GM21786 (cell line): ENCODE measurements around the gene ITGA4.
"Not testable (repeated sequence)": the region's sequence is repeated elsewhere in the genome, so short reads cannot be mapped to it uniquely, and the experiment has no call there.

Experiments used
- ATAC-seq: cut with Tn5 transposase; IDR thresholded peaks from one replicate; pipeline ENCODE4 v1.9.1; 2021; ENCODE audit not compliant: unreplicated experiment

Gene ITGA4

DNA sequence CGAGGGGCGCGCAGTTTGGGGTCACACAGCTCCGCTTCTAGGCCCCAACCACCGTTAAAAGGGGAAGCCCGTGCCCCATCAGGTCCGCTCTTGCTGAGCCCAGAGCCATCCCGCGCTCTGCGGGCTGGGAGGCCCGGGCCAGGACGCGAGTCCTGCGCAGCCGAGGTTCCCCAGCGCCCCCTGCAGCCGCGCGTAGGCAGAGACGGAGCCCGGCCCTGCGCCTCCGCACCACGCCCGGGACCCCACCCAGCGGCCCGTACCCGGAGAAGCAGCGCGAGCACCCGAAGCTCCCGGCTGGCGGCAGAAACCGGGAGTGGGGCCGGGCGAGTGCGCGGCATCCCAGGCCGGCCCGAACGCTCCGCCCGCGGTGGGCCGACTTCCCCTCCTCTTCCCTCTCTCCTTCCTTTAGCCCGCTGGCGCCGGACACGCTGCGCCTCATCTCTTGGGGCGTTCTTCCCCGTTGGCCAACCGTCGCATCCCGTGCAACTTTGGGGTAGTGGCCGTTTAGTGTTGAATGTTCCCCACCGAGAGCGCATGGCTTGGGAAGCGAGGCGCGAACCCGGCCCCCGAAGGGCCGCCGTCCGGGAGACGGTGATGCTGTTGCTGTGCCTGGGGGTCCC lies at the start of gene ITGA4:
ITGA4 (plus strand) TSS at position 266 of the 620 bp plus-strand sequence; CDS start at position 535, 269 bp downstream.
- peak; percentile 67 for ATAC-seq

DNA sequence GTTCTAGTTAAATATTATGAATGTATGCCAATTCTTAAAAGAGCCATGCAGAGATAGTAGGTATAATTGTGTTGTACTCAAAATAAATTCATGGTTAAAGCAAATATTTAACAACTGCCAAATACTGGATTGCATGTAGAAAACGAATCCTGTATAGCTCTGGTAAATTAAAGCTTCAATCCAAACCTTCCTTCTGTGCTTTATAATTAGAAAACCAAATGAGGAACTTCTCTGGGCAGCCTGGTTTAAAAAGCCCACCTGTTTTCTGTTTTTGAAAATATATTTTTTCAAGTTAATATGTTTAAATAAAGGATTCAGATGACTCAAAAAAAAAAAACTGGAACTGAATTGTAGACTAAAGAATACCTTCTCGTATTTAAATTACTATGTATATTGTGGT lies 48.3 kb upstream of the ITGA4 start:
- ATAC-seq = no peak

DNA sequence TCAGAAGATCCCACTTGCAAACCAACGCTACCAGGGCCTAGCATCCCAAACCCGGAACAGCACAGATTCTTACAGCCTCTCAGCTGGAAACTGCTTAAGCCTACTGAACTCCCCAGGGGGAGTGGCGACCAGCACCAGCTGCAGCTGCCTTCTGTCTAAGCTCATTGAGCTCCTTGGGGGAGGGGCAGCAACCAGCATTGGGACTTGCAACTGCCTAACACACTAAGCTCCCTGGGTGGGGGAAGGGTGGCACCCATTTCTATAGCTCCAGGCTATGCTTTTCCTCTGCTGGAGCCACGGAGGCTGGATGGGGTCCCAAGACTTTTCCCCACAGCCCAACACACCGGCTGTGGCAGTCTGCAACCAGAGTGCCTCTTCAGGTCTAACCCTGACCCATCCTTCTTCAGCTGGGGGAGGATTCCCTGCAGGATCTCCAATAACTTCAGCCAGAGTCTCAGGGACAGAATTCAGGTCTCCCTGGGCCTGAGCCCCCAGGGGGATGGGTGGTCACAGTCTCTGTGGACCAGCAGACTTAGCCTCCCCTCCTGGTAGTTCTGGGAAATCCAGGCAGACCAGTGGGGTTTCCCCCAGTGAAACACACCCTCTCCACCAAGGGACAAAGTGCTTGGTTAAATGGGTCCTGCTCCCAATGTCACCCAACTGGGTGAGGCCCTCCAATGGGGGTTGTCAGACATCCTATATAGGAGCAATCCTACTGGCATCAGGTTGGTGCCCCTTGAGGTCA lies 45.9 kb upstream of the ITGA4 start:
- ATAC-seq = peak; percentile 98

DNA sequence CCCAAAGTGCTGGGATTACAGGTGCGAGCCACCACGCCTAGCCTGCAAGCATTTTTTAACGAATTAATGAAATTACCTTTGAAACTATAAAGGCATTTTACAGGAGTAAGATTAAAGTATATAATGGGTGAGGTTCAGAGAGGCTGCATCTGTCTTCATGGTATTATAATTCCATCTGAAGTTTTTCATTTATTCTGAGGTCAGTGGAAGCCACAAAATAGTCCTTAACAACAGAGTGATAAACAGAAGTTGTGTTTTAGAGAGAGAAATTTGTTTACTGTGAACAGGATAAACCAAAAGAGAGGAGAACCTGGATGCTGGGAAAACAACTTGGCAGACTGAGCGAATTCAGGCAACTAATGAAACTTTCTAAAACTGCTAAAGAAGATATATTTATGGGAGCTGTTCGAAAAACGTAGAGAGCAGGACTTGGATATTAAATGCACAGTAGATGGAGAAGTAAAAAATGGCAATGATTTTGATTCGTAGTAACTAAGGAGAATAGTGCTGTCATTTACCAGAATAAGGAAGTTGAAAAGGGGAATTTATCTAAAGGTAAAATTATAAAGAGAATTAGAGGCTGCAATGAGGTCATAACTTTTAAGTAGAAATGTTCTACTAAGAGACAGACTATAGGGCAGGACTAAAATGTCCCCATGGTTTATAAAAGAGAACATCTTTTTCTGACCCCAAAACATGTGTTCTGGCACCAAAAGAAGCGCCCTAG lies 37.9 kb upstream of the ITGA4 start:
- ATAC-seq = no peak

DNA sequence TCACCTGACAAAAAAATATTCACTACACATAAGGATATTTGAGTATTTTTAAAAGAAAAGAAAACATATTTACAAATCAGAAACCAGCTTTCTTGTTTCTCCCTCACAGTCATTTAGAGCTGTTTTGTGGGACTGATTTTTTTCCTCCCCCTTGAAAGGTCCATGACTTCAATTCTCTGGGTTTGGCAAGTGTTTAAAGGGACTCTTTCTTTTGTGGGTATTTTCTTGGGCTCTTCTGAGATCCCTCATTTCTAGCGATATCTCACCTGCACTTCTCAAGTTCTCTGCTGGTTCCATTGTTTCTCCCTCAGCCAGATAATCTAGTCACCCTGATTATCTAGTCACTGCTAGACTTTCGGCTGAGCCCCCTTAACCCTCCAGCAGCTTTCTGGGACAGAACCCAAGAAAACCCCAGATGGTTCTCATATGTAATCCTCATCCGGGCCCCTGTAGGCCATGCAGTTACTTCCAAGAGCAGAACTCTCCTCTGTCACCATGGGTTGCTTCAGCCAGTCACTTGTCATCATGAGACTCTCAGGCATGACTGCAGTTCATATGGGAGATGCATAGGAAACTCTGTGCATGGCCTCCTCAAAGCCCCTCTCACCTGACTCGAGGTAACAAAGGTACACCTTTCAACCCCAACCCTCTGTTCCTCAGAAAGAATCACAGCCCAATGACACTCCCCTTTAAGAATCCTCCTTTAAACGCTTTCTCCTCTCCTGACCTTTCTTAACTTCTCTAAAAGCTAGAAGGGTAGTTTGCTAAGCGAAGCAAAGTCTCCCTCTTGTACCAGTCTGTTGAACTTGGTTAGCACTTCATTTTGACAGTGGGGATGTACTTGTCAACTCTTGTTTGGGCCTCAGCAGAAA lies 36.7 kb upstream of the ITGA4 start:
- no peak for ATAC-seq

DNA sequence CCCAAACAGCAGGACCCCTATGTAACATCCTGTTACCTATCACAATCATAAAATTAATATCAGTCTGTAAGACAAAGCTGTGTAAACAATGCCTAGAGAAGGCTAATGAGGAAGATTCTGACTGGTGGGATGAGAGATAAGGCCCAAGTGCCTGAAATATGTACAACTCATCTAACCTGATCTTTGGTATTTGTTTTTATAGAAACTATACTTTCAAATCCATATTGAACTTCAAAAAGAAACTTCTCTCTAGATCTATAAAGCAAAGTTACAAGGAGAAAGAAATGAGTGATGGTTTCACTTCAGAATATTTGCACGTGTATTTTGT lies 36.1 kb upstream of the ITGA4 start:
- no peak for ATAC-seq

DNA sequence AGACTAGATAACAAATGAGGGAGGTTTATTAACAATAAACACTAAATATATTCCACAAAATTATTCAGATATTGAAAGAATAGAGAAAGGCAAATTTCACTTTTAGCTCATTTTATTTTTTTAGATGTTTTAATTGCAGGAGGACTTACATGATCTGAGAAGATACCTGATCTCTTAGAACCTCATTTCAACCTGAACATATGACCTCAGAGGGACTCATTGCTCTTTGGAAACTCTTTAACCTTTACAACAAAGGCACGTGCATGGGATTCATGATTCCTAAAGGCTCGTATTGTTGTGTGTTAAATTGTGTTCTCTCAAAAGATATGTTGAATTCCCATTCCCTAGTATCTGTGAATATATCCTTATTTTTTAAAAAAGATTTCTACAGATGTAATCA lies 35.7 kb upstream of the ITGA4 start:
- no peak for ATAC-seq

DNA sequence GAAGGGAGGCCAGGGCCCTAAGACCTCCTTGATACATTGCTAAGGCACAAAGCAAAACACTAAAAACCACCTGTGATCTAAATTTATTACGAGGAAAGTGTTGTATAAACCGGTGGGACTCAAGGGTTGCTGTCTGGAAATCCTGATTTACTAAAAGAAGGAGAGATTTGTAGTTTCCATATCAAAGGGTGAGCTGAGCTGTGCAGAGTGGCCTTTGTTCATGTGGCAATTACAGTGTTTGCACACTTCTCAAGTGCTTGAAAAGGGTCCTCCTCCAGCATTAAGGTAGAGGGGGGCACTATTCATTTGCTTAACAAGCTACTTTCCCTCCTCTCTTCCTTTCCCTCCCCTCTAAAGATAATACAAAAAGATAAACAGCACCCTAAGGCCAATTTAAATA lies 30.5 kb upstream of the ITGA4 start:
- no peak for ATAC-seq

DNA sequence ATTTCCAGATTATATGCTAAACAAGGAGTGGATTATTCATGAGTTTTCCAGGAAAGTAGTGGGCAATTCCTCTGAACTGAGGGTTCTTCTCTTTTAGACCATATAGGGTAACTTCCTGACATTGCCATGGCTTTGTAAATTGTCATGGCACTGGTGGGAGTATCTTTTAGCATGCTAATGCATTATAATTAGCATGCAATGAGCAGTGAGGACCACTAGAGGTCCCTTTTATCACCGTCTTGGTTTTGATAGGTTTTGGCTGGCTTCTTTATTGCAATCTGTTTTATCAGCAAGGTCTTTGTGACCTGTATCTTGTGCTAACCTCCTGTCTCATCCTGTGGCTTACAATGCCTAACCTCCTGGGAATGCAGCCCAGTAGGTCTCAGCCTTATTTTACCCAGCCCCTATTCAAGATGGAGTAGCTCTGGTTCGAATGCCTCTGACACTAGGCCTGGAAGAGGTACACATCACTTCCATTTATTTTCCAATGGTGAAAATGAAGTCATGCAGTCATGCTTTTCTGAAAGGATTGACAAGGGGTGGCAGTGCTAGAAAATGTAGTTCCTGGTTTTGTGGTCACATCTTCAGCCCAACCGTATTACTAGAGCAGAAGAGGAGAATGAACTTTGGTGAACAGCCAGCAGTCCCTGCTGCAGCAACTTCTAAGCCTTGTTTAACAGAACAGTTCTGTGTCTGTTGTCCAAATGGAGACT lies 26.6 kb upstream of the ITGA4 start:
- peak; percentile 58 for ATAC-seq

DNA sequence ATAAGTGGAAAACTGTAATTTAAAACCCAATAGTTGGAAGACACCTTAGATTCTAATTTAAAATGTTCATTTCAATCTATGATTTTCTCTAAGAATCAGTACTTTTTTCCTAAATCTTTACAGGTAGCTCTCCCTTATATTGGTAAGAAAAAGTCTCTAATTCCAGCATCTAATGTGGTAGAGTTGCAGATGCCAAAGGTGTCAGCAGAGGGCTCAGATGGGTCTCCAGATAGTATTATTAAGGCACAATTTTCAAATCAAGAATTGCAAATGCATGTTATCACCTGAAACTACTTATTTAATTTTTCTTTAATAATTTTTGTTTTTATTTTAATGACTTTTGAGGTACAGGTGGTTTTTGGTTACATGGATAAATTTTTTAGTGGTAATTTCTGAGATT lies 25.5 kb upstream of the ITGA4 start:
- ATAC-seq = no peak

DNA sequence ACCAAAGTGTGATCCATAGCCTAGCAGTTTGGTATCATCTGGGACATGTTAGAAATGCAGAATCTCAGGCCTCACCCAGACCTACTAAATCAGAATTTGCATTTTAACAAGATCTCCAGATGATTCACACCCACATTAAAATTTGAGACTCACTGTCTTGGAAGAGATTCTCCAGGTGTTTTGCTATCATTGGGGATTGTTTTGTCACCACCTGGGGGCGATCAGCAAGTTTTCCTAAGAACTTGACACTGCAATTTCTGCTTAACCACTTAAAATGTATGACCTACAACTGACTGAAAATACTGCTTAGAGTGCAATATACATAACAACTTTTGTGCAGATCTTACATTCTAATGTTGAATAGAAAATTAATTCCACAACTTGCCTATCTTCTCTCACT lies 18.9 kb upstream of the ITGA4 start:
- no peak for ATAC-seq

DNA sequence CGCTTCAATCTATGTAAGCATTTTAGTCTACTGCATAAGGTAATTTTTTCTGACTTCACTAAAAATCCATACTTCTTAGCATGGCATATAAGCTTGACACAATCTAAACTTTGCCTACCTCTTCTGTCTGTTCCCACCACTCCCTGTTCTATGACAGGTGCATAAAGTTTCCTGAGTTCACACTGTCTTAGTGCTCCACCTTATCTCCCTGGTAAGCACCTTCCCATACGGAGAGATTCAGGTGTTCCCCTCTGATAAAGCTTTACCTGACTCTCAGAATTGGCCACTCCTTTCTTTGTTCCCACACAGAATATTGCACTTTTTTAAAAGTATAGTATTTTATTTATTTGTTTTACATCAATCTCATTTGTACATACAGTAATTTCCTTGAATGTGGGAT lies 16.8 kb upstream of the ITGA4 start:
- ATAC-seq = no peak

DNA sequence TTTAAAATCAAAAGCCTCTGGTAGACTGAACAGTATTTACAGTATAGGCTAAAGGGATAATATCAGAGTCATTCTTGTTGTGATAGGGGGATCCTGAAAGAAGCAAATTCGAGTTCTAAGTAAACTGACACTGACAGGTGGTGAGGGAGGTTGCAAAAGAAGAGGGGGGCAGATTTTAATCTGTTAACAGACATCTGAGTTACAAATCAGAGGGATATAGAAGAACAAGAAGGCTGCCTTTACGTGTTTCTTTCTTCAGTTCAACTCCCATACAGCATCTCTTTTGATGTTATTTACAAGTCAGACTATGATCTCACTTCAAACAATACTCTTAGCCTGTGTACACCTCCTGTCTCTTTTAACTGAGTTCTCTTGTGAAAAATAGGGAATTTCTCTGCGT lies 16.3 kb upstream of the ITGA4 start:
- ATAC-seq = no peak

DNA sequence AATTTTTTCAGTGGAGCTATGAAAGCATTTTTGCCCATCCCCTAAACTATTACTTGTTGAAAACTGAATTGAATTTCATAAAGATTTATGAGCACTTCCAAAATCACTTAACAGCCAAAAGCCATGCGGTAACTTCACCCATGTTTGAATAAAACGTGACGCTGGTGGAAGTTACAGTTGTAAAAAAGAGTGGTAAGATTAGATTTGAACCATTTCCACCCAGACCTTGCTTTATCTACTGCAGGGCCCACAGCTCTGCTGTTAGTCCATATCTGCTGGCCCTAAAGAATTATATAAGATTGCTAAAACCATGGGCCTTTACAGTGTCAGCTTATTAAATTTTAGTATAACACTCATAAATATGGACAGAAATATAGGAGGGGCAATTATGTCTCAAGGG lies 15.5 kb upstream of the ITGA4 start:
- no peak for ATAC-seq

DNA sequence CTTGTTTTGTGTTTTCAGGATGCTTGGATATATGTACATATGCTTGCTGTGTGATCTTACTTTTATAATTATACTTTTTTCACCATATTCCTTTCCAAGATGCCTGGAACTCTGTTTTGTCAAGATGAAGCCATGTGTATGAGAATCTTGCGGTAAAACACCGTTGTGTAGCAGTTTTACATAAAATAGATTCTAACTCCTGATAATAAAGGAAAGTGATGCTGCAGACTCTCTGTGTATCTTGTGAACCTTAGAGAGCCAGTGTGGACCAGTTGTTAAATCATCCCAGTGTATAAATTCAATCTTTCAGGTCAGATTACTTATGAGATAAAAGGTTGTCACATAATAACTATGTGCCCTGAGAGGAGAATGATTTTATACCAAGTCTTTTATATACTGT lies 12.5 kb upstream of the ITGA4 start:
- no peak for ATAC-seq

DNA sequence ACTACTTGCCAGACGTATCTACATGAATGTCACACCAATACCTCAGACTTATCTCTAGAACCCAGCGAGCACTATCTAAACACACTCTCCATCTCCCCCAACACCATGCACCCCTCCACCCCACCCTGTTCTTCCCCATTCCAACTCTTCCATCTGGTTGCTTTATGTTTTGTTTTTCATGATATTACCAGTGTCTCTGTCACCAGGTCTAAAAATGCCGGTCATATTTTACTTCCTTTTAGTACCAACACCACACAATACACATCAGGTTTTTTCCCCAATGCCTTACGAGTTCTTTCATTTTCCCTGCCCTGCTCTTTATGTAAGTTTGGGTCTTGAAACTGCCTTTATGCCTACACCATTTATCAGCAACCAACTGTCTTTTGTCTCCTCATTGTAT lies 10.2 kb upstream of the ITGA4 start:
- ATAC-seq = peak; percentile 86

DNA sequence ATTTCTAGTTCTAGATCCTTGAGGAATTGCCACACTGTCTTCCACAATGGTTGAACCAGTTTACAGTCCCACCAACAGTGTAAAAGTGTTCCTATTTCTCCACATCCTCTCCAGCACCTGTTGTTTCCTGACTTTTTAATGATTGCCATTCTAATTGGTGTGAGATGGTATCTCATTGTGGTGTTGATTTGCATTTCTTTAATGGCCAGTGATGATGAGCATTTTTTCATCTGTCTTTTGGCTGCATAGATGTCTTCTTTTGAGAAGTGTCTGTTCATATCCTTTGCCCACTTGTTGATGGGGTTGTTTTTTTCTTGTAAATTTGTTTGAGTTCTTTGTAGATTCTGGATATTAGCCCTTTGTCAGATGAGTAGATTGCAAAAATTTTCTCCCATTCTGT lies 7.9 kb upstream of the ITGA4 start:
- not testable (repeated sequence) for ATAC-seq

DNA sequence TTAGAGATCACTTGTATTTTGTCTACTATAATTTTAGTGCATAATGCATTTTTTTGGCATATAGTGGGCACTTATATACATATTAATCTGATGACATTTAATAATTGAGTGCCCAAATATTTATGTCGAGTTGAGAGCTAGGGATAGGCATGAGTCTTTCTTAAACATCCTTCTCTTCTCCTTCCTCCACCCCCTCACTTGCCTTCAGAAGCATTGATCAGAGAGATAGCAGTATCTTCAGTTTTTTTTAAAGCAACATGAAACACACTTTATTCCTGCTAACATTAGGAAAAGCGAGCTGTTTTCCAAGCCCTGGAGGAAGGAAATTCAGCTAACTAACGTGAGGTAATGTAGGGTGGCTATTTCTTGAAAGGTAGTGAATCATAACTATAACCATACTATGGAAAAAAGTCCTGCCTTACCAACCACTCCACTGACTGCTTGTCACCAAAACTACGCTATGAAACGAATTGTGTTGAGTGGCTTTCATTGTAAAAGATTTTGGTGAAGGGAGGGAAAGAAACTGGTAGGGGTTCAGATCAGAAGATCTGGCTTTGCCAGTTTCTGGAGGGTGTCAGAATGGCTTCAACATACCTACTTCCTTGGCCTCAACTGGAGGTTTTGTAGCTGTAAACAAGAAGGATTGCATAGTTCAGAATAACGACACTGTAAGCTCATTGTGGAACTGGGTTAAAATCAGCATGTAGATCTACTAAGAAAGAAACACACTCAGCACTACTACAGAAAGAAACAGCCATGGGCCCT lies 2.3 kb upstream of the ITGA4 start:
- ATAC-seq = no peak

DNA sequence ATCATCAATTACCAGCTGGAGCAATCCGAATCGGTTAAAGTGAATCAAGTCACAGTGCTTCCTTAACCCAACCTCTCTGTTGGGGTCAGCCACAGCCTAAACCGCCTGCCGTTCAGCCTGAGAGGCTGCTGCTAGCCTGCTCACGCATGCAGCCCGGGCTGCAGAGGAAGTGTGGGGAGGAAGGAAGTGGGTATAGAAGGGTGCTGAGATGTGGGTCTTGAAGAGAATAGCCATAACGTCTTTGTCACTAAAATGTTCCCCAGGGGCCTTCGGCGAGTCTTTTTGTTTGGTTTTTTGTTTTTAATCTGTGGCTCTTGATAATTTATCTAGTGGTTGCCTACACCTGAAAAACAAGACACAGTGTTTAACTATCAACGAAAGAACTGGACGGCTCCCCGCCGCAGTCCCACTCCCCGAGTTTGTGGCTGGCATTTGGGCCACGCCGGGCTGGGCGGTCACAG lies 496 bp upstream of the ITGA4 start:
- peak; percentile 72 for ATAC-seq
